ENCODE results near the gene GCNT1.
"Not testable (repeated sequence)": the region's sequence is repeated elsewhere in the genome, so short reads cannot be mapped to it uniquely, and the experiment has no call there.

GCNT1 gene

DNA sequence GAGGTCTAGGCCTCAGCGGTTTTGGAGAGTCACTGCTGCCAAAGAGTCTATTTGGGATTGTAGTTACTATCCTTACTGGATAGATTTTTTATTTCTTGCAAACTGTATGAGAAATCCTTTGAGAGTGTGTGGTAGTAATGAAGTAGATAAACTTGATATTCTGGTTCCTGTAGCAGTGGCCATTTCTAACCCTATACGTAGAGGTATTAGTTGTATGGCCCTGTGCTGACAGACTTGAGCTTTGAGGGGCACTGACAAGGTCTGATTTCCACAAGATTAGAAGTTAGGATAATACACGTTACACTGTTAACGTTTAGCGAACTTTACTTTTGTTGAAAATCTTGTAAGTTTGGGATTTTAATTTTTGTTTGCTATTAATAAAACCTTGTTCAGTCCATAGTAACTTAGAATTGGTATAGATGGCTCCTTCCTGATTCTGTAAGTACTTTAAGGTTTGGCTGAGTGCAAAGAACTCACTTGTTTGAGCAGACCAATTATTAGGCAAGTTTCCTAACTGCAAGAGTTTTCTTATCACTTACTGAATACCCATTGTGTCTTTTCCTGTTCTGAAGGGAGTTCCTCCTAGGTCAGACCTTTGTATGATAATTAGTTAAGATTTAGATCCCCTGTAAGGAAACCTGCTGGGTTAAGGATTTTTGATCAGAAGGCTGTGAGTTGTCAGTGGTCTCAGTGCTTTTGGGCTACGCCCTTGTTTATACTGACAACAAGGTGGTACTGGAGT is 31.4 kb downstream of the GCNT1 start:
- Histone ChIP-seq H3K27ac (no peak overlapping the region), H3K9me3 (ENCODE audit: severe bottlenecking) (no peaks in the 10 kb centered on the region), H3K27me3 (ENCODE audit: insufficient read depth, low read depth, severe bottlenecking) (no peaks in the 10 kb centered on the region), H3K36me3 (no peaks in the 10 kb centered on the region), H3K4me3 (ENCODE audit: low read depth, low read length) (no peak overlapping the region)
- TF ChIP-seq, protein P1, sequence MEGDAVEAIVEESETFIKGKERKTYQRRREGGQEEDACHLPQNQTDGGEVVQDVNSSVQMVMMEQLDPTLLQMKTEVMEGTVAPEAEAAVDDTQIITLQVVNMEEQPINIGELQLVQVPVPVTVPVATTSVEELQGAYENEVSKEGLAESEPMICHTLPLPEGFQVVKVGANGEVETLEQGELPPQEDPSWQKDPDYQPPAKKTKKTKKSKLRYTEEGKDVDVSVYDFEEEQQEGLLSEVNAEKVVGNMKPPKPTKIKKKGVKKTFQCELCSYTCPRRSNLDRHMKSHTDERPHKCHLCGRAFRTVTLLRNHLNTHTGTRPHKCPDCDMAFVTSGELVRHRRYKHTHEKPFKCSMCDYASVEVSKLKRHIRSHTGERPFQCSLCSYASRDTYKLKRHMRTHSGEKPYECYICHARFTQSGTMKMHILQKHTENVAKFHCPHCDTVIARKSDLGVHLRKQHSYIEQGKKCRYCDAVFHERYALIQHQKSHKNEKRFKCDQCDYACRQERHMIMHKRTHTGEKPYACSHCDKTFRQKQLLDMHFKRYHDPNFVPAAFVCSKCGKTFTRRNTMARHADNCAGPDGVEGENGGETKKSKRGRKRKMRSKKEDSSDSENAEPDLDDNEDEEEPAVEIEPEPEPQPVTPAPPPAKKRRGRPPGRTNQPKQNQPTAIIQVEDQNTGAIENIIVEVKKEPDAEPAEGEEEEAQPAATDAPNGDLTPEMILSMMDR (IDR thresholded peaks at IDR 0.05; ENCODE audit: low read depth, low read length) = no peak
- DNase-seq = no peak

- not testable (repeated sequence) for H3K27me3 ChIP-seq (ENCODE audit: insufficient read depth, low read depth, severe bottlenecking); H3K27ac ChIP-seq; H3K4me3 ChIP-seq (ENCODE audit: low read depth, low read length); H3K9me3 ChIP-seq (ENCODE audit: severe bottlenecking); H3K36me3 ChIP-seq; DNase-seq
Observed at GRCh38 chr9:76491056-76491455, 32.1 kb downstream of the GCNT1 start.

GRCh38 chr9:76493496-76493895 is 34.5 kb downstream of the GCNT1 start:
- H3K27ac ChIP-seq; DNase-seq; H3K9me3 ChIP-seq (ENCODE audit: severe bottlenecking); H3K27me3 ChIP-seq (ENCODE audit: insufficient read depth, low read depth, severe bottlenecking); H3K4me3 ChIP-seq (ENCODE audit: low read depth, low read length); H3K36me3 ChIP-seq: not testable (repeated sequence)

GRCh38 chr9:76500061-76500460 is 41.1 kb downstream of the GCNT1 start:
- Histone ChIP-seq H3K4me3 (ENCODE audit: low read depth, low read length) (no peak overlapping the region), H3K27me3 (ENCODE audit: insufficient read depth, low read depth, severe bottlenecking) (no peaks in the 10 kb centered on the region), H3K36me3 (no peaks in the 10 kb centered on the region), H3K9me3 (ENCODE audit: severe bottlenecking) (no peaks in the 10 kb centered on the region), H3K27ac (no peak overlapping the region)
- DNase-seq = no peak
- TF ChIP-seq, protein P1 (IDR thresholded peaks at IDR 0.05; ENCODE audit: low read depth, low read length) = no peak

DNA sequence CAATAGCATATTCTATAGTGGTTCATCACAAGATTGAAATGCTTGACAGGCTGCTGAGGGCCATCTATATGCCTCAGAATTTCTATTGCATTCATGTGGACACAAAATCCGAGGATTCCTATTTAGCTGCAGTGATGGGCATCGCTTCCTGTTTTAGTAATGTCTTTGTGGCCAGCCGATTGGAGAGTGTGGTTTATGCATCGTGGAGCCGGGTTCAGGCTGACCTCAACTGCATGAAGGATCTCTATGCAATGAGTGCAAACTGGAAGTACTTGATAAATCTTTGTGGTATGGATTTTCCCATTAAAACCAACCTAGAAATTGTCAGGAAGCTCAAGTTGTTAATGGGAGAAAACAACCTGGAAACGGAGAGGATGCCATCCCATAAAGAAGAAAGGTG is 43.8 kb downstream of the GCNT1 start:
- Histone ChIP-seq H3K27ac (no peak overlapping the region), H3K27me3 (ENCODE audit: insufficient read depth, low read depth, severe bottlenecking) (no peaks in the 10 kb centered on the region), H3K4me3 (ENCODE audit: low read depth, low read length) (no peak overlapping the region), H3K36me3 (no peaks in the 10 kb centered on the region), H3K9me3 (ENCODE audit: severe bottlenecking) (no peaks in the 10 kb centered on the region)
- DNase-seq = no peak
- TF ChIP-seq, protein P1 (IDR thresholded peaks at IDR 0.05; ENCODE audit: low read depth, low read length) = no peak

DNA sequence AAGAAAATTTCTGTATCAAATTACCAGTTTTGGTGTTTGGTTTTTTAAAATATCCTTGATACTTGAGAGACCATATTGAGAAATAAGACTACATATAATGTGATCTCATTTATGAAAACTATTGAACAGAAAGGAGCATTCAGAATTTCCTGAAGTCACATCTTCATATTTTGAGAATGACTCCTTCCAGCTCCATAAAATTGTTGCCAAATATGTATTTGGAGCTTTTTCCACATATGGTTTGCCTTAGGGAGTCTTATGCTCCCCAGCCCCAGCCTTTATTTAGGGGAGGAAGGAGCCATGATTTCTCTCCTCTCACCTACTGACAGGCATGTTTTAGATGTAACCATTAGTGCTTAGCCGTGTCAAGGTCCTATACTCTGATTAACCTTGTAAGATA is 51.1 kb downstream of the GCNT1 start:
- no peak for DNase-seq
- TF ChIP-seq, protein P1 (IDR thresholded peaks at IDR 0.05; ENCODE audit: low read depth, low read length) = no peak
- H3K27me3 ChIP-seq (ENCODE audit: insufficient read depth, low read depth, severe bottlenecking) = no peaks in the 10 kb centered on the region
- no peak overlapping the region for H3K27ac ChIP-seq
- no peak overlapping the region for H3K4me3 ChIP-seq (ENCODE audit: low read depth, low read length)
- H3K9me3 ChIP-seq (ENCODE audit: severe bottlenecking) = no peaks in the 10 kb centered on the region
- no peaks in the 10 kb centered on the region for H3K36me3 ChIP-seq

- Histone ChIP-seq H3K36me3 (no peaks in the 10 kb centered on the region), H3K27me3 (ENCODE audit: insufficient read depth, low read depth, severe bottlenecking) (no peaks in the 10 kb centered on the region), H3K4me3 (ENCODE audit: low read depth, low read length) (no peak overlapping the region), H3K9me3 (ENCODE audit: severe bottlenecking) (no peaks in the 10 kb centered on the region), H3K27ac (no peak overlapping the region)
- TF ChIP-seq, protein P1 (IDR thresholded peaks at IDR 0.05; ENCODE audit: low read depth, low read length) = no peak
- DNase-seq = no peak
Observed at GRCh38 chr9:76510446-76510845, 51.5 kb downstream of the GCNT1 start.

Data from WERI-Rb-1 (cell line).